Thyroid gland (tissue), 4 donors: Measurements from ENCODE around the gene ISLR.

ENCODE experiments used
- CTCF ChIP-seq, 6 experiments: fragments of 200-600 bp in 3 of 6; fragments of 450-650 bp in 3 of 6; sonication (generic) in 3 of 6; IDR thresholded peaks; one replicate each; pipeline ENCODE4 v1.5.1; 2016 to 2019; ENCODE audit warnings: antibody characterized with exemption in 6 of 6, mild to moderate bottlenecking in 2 of 6, inconsistent platforms in 1 of 6, moderate library complexity in 1 of 6
- POLR2A ChIP-seq, 2 donors: fragments of 450-650 bp; IDR thresholded peaks; one replicate each; pipeline ENCODE4 v1.6.1; 2017; ENCODE audit warnings: antibody characterized with exemption in 2 of 2, mild to moderate bottlenecking in 2 of 2, moderate library complexity in 1 of 2

GRCh38 chr15:74168711-74169126 lies 4.8 kb upstream of the ISLR start:
- no peak for TF ChIP-seq POLR2A (IDR thresholded peaks at IDR 0.05)
- no peak for TF ChIP-seq CTCF (IDR thresholded peaks at IDR 0.05)
